ENCODE measurements around the gene HDAC4. TPM values are rescaled to one million over a fixed set of nuclear protein-coding genes. Genes with fewer than 3 reads are reported as not detected.

Gene HDAC4
- total and polyA plus RNA-seq, 2 experiments from 2014 or later: 8.1 to 41.8 TPM

DNA sequence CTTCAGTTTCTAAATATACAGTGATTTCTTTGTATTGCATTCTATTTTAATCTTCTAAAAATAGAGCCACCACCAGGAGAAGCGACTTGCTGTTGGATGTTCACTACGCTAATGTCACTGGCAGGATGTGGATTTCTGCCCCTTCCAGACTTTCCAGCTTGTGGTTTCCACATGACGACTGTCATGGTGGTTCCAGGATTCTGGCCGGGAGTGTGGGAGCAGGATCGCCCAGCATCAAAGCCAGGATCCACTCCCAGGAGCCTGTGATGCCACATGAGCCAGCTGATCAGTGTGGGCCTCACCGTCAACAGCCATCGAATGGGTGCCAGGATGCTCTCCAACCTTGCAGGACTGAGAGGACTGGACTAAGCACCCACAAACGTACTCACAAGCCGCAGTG is 148.8 kb downstream of the HDAC4 start:
- Histone ChIP-seq H3K79me2 (replicated peaks; ENCODE audit: insufficient read depth) (peaks cover 93% of the 10 kb centered on the region), H2AFZ (no peak overlapping the region), H3F3A (replicated peaks; ENCODE audit: low read depth) (no peaks in the 10 kb centered on the region), H3K27me3 (ENCODE audit: insufficient read depth) (no peaks in the 10 kb centered on the region), H3K4me1 (ENCODE audit: insufficient read depth) (peaks cover 19% of the 10 kb centered on the region), H3K36me3 (ENCODE audit: insufficient read depth) (no peaks in the 10 kb centered on the region), H3K9me2 (ENCODE audit: insufficient read depth) (no peaks in the 10 kb centered on the region), H3K4me2 (no peak overlapping the region), H3K27ac (ENCODE audit: low read depth) (no peak overlapping the region), H4K20me1 (replicated peaks; ENCODE audit: insufficient read depth) (peaks cover 27% of the 10 kb centered on the region), H3K4me3 (no peak overlapping the region)
- H3K9me3 Mint-ChIP-seq: peaks cover under 1% of the 10 kb centered on the region; the same call in 2 of the 3 replicates
- TF ChIP-seq NANOG (IDR thresholded peaks at IDR 0.05; ENCODE audit: borderline replicate concordance) (no peak), POLR2AphosphoS5 (IDR thresholded peaks at IDR 0.05; ENCODE audit: low read depth) (no peak), EZH2 (IDR thresholded peaks at IDR 0.05; ENCODE audit: low read depth, unreplicated experiment) (no peak), EZH2phosphoT487 (IDR thresholded peaks at IDR 0.05; ENCODE audit: unreplicated experiment) (no peak), JUNB (IDR thresholded peaks at IDR 0.05; ENCODE audit: unreplicated experiment) (no peak), STAT1 (IDR thresholded peaks at IDR 0.05; ENCODE audit: unreplicated experiment) (no peak), ZNF114 (CRISPR knock-in tag; IDR thresholded peaks at IDR 0.05) (no peak), CREB1 (CRISPR knock-in tag; IDR thresholded peaks at IDR 0.05; ENCODE audit: low read depth) (no peak), ZNF331 (CRISPR knock-in tag; IDR thresholded peaks at IDR 0.05; ENCODE audit: low read depth) (no peak)
- TF ChIP-seq, protein P1, sequence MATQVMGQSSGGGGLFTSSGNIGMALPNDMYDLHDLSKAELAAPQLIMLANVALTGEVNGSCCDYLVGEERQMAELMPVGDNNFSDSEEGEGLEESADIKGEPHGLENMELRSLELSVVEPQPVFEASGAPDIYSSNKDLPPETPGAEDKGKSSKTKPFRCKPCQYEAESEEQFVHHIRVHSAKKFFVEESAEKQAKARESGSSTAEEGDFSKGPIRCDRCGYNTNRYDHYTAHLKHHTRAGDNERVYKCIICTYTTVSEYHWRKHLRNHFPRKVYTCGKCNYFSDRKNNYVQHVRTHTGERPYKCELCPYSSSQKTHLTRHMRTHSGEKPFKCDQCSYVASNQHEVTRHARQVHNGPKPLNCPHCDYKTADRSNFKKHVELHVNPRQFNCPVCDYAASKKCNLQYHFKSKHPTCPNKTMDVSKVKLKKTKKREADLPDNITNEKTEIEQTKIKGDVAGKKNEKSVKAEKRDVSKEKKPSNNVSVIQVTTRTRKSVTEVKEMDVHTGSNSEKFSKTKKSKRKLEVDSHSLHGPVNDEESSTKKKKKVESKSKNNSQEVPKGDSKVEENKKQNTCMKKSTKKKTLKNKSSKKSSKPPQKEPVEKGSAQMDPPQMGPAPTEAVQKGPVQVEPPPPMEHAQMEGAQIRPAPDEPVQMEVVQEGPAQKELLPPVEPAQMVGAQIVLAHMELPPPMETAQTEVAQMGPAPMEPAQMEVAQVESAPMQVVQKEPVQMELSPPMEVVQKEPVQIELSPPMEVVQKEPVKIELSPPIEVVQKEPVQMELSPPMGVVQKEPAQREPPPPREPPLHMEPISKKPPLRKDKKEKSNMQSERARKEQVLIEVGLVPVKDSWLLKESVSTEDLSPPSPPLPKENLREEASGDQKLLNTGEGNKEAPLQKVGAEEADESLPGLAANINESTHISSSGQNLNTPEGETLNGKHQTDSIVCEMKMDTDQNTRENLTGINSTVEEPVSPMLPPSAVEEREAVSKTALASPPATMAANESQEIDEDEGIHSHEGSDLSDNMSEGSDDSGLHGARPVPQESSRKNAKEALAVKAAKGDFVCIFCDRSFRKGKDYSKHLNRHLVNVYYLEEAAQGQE (IDR thresholded peaks at IDR 0.05; ENCODE audit: unreplicated experiment): no peak
- TF ChIP-seq, protein P2, sequence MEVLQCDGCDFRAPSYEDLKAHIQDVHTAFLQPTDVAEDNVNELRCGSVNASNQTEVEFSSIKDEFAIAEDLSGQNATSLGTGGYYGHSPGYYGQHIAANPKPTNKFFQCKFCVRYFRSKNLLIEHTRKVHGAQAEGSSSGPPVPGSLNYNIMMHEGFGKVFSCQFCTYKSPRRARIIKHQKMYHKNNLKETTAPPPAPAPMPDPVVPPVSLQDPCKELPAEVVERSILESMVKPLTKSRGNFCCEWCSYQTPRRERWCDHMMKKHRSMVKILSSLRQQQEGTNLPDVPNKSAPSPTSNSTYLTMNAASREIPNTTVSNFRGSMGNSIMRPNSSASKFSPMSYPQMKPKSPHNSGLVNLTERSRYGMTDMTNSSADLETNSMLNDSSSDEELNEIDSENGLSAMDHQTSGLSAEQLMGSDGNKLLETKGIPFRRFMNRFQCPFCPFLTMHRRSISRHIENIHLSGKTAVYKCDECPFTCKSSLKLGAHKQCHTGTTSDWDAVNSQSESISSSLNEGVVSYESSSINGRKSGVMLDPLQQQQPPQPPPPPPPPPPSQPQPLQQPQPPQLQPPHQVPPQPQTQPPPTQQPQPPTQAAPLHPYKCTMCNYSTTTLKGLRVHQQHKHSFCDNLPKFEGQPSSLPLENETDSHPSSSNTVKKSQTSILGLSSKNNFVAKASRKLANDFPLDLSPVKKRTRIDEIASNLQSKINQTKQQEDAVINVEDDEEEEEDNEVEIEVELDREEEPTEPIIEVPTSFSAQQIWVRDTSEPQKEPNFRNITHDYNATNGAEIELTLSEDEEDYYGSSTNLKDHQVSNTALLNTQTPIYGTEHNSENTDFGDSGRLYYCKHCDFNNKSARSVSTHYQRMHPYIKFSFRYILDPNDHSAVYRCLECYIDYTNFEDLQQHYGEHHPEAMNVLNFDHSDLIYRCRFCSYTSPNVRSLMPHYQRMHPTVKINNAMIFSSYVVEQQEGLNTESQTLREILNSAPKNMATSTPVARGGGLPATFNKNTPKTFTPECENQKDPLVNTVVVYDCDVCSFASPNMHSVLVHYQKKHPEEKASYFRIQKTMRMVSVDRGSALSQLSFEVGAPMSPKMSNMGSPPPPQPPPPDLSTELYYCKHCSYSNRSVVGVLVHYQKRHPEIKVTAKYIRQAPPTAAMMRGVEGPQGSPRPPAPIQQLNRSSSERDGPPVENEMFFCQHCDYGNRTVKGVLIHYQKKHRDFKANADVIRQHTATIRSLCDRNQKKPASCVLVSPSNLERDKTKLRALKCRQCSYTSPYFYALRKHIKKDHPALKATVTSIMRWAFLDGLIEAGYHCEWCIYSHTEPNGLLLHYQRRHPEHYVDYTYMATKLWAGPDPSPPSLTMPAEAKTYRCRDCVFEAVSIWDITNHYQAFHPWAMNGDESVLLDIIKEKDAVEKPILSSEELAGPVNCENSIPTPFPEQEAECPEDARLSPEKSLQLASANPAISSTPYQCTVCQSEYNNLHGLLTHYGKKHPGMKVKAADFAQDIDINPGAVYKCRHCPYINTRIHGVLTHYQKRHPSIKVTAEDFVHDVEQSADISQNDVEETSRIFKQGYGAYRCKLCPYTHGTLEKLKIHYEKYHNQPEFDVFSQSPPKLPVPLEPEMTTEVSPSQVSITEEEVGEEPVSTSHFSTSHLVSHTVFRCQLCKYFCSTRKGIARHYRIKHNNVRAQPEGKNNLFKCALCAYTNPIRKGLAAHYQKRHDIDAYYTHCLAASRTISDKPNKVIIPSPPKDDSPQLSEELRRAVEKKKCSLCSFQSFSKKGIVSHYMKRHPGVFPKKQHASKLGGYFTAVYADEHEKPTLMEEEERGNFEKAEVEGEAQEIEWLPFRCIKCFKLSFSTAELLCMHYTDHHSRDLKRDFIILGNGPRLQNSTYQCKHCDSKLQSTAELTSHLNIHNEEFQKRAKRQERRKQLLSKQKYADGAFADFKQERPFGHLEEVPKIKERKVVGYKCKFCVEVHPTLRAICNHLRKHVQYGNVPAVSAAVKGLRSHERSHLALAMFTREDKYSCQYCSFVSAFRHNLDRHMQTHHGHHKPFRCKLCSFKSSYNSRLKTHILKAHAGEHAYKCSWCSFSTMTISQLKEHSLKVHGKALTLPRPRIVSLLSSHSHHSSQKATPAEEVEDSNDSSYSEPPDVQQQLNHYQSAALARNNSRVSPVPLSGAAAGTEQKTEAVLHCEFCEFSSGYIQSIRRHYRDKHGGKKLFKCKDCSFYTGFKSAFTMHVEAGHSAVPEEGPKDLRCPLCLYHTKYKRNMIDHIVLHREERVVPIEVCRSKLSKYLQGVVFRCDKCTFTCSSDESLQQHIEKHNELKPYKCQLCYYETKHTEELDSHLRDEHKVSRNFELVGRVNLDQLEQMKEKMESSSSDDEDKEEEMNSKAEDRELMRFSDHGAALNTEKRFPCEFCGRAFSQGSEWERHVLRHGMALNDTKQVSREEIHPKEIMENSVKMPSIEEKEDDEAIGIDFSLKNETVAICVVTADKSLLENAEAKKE (CRISPR knock-in tag; IDR thresholded peaks at IDR 0.05): no peak
- TF ChIP-seq, protein P3, sequence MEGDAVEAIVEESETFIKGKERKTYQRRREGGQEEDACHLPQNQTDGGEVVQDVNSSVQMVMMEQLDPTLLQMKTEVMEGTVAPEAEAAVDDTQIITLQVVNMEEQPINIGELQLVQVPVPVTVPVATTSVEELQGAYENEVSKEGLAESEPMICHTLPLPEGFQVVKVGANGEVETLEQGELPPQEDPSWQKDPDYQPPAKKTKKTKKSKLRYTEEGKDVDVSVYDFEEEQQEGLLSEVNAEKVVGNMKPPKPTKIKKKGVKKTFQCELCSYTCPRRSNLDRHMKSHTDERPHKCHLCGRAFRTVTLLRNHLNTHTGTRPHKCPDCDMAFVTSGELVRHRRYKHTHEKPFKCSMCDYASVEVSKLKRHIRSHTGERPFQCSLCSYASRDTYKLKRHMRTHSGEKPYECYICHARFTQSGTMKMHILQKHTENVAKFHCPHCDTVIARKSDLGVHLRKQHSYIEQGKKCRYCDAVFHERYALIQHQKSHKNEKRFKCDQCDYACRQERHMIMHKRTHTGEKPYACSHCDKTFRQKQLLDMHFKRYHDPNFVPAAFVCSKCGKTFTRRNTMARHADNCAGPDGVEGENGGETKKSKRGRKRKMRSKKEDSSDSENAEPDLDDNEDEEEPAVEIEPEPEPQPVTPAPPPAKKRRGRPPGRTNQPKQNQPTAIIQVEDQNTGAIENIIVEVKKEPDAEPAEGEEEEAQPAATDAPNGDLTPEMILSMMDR (conservative IDR thresholded peaks at IDR 0.05; ENCODE audit: low read depth in 2 of 2): no peak
- TF ChIP-seq, protein P4, sequence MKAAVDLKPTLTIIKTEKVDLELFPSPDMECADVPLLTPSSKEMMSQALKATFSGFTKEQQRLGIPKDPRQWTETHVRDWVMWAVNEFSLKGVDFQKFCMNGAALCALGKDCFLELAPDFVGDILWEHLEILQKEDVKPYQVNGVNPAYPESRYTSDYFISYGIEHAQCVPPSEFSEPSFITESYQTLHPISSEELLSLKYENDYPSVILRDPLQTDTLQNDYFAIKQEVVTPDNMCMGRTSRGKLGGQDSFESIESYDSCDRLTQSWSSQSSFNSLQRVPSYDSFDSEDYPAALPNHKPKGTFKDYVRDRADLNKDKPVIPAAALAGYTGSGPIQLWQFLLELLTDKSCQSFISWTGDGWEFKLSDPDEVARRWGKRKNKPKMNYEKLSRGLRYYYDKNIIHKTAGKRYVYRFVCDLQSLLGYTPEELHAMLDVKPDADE (IDR thresholded peaks at IDR 0.05): no peak
- DNase-seq (ENCODE audit: low spot score): no peak
- H3K4me3 Mint-ChIP-seq: no peak overlapping the region
- H3K27ac Mint-ChIP-seq: no peak overlapping the region
- peaks cover 10% of the 10 kb centered on the region for H3K27me3 Mint-ChIP-seq (ENCODE audit: insufficient read depth, low read depth, poor library complexity)
- peaks cover 63% of the 10 kb centered on the region for H3K4me1 Mint-ChIP-seq
- H3K36me3 Mint-ChIP-seq (ENCODE audit: low read depth): peaks cover under 1% of the 10 kb centered on the region; the same call in 2 of the 3 replicates
- ATAC-seq: no peak

Data from GM23338 (cell line).